GM18526 (cell line): ENCODE data around the gene CARMIL1.

ENCODE experiments used
- POLR2A ChIP-seq: IDR thresholded peaks from 3 replicates; pipeline ENCODE4 v1.6.1; 2011; ENCODE audit not compliant: insufficient read length; ENCODE audit errors: extremely low read depth

CARMIL1 gene

GRCh38 chr6:25630508-25631278 is 351.5 kb downstream of the CARMIL1 start:
- no peak for TF ChIP-seq POLR2A

- TF ChIP-seq POLR2A = no peak
Measured at GRCh38 chr6:25635886-25636317, 356.7 kb downstream of the CARMIL1 start.

- TF ChIP-seq POLR2A = no peak
Measured at GRCh38 chr6:25637211-25637610, 358.0 kb downstream of the CARMIL1 start.

DNA sequence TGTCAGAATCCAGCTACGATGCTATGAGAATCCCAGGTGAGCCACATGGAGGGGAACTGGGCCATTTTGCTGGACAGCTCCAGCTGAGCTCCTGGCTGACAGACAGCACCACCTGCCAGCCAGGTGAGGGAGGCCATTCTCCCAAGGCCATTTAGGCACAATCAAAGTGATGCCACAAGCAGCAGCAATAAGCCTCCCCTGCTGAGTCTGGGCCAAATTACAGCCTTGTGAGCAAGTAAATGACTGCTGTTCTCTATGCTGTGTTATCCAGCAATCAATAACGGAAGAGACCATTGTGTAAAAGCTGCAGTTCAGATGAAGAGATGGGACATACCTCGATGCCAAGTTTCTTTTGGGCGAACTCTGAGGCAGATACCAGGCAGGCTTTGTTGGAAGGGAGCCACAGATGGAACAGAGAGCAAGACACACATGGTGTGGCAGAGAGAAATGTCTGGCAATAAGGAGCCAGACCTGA is 358.8 kb downstream of the CARMIL1 start:
- TF ChIP-seq POLR2A = no peak

DNA sequence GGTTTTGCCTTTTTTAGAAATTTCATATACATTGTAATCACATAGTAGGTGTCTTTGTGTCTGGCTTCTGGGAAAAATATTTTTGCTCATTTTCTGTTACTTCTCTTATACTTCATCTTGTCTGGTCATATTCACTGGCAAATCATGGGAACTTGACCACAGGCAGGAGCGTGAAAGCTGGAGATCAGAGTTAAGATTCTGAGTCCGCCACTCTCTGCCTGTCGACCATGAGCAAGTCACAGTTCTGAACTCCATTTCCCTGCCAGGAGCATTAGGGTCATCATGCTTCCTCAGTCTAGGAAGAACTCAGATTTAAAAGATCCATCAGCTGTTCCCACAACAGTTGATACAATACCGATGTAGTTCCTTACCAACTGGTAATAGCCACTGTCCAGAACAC is 360.5 kb downstream of the CARMIL1 start:
- no peak for TF ChIP-seq POLR2A

DNA sequence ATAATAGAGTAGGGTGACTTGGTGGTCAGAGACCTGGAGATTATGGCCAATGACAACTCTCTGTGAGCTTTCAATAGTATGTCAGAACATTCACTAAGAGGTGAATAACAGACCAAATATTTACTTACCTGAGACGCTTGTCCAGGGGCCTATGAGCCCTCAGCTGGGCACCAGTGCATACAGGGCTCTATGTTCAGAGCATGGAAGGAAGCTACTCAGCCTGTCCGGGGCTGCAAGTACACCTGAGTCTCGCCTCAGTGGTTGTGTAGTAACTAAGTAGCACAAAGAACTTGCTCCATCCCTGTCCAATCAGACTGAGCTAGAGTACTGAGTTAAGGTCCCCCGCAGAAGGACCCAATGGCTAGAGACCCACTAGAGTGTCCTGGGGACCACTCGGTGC is 361.3 kb downstream of the CARMIL1 start:
- TF ChIP-seq POLR2A = no peak

DNA sequence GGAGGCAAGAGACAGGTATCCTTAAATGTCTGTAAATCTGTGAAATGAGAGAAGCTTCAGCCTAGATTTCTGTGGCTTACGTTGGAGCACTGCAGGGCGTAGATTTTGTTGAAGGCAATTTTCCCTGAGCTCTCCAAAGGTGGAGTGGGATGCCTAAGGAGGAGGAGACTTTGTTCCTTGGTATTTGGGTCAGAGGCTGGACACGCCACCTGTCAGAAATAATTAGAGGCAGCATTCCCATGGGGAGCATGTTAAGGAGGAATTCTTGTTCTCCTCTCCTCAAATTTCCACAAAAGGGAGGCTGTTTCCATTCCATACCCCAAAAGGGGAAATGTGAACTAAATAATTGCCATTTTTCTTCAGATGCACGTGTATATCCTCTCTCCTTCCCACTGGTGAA is 361.7 kb downstream of the CARMIL1 start:
- TF ChIP-seq POLR2A = no peak

- no peak for TF ChIP-seq POLR2A
Measured at GRCh38 chr6:25641377-25641776, 362.2 kb downstream of the CARMIL1 start.

DNA sequence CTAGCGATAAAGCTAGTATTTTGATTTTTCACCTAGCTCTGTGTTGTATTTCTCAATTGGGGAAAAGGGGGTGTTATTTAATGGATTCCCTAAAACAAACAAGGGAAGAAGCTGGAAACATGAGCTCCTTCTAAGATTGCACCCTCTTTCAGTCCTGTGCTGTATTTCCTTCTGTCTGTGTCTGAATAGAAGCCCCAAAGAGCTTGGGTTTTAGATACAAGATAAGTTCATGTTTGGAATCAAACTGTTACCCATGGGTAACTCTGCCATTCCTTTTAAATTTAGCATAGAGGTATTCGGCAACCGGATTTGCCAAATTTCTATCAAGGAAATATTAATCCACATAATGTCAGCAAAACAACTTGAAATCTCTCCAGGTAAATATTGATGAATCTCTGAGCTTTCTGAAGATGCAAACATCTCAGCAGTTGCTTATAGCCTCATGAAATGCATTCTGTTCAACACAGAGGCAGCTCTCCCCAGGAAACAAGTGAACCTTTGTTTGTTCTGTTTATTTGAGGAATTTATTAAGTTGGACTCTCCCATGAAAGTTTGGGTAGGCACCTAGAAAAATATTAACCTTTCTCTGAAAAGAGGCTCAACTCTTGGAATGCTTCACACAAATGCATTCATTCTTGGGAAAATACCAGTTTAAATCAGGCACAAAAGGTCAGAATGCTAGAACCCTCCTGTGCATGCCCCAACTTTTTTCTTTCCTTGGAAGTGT is 362.9 kb downstream of the CARMIL1 start:
- no peak for TF ChIP-seq POLR2A

- no peak for TF ChIP-seq POLR2A
Measured at GRCh38 chr6:25642667-25643328, 363.6 kb downstream of the CARMIL1 start.

DNA sequence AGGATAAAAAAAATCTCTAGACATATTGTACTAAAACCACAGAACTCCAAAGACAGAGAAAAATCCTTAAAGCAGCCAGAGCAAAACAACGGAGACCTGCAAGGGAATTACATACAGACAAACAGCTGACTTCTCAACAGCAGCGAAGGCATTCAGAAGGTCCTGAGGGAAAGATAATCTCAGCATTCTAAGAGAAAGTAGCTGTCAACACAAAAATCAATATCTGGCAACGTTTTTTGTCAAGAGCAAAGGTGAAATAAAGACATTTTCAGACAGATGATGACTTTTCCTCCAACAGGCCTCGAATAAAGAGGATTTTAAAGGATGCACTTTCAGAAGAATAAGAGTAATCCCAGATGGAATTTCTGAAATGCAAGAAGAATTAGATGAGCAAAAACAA is 366.7 kb downstream of the CARMIL1 start:
- TF ChIP-seq POLR2A = no peak

DNA sequence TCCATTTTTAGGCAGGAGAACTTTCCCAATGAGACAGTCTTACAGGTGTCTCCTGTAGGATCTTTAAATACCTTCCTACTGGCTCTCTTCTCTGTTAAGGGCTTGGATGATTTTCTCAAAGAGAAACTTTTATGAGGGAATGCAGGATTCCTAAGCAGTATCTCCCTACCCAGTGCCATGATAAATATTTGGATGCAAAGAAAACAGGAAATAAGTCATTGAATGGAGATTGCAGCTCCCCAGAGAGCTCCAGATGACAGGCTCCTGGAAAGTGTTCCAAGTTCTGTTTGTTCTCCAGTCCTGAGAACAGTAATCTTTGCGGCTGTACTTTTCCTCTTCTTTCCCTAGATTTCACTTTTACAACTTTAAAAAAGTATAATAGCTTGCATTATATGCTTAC is 370.4 kb downstream of the CARMIL1 start:
- no peak for TF ChIP-seq POLR2A

GRCh38 chr6:25652007-25652515 is 372.9 kb downstream of the CARMIL1 start, which contains the start of gene SCGN:
Gene SCGN, plus strand, starts transcription at chr6:25652215. Its CDS starts 189 bp downstream, at chr6:25652404.
- no peak for TF ChIP-seq POLR2A

DNA sequence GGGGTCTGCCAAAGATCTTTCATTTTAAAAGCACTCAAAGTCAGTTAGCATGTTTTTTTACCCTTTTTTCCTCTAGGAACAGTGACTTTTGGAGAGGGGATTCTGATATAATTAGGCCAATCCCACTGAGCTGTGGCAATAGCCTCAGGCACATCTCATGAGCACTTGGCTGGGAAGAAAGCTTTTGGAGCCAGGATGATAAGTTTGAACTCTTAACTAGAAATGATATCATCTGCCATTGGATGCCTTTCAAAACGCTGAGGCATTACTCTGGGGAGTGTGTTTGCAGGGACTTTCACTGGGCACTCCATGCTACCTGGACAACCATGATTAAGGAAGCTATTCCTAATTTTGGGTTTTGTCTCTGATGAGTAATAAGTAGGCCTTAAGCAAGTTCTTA is 376.5 kb downstream of the CARMIL1 start:
- TF ChIP-seq POLR2A = no peak

GRCh38 chr6:25659633-25660368 is 380.6 kb downstream of the CARMIL1 start:
- no peak for TF ChIP-seq POLR2A
